SW 1271 (cell line): Measurements from ENCODE around the gene TFF2.

Experiments
- DNase-seq, 2 experiments: peaks; one replicate each; lab custom pipeline; 2025; lab: John Stamatoyannopoulos, UW

Gene TFF2

GRCh38 chr21:42350927-42351426 lies at the start of gene TFF2:
Gene TFF2, minus strand, starts transcription at chr21:42350994. Its CDS starts 37 bp downstream, at chr21:42350957.
- no peak for DNase-seq

GRCh38 chr21:42400525-42400924 lies 49.7 kb upstream of the TFF2 start:
- DNase-seq: no peak

- DNase-seq: no peak
These were observed 47.7 kb upstream of the TFF2 start for GRCh38 chr21:42398436-42399028.

GRCh38 chr21:42397746-42398394 lies 47.1 kb upstream of the TFF2 start:
- no peak for DNase-seq

GRCh38 chr21:42396799-42397745 lies 46.3 kb upstream of the TFF2 start:
- DNase-seq: no peak

- no peak for DNase-seq
These were observed 45.3 kb upstream of the TFF2 start, which contains the start of gene TMPRSS3 for GRCh38 chr21:42395905-42396651. Gene TMPRSS3, minus strand, starts transcription at chr21:42396052. Its CDS starts 635 bp downstream, at chr21:42395417.

- DNase-seq: no peak
These were observed 44.5 kb upstream of the TFF2 start for GRCh38 chr21:42395302-42395701.

GRCh38 chr21:42393443-42393950 lies 42.7 kb upstream of the TFF2 start:
- no peak for DNase-seq

GRCh38 chr21:42392731-42393442 lies 42.1 kb upstream of the TFF2 start:
- DNase-seq: no peak

GRCh38 chr21:42391297-42391696 lies 40.5 kb upstream of the TFF2 start:
- DNase-seq: no peak

- DNase-seq: no peak
These were observed 39.9 kb upstream of the TFF2 start for GRCh38 chr21:42390696-42391095.

GRCh38 chr21:42390193-42390592 lies 39.4 kb upstream of the TFF2 start:
- no peak for DNase-seq

GRCh38 chr21:42389449-42389835 lies 38.6 kb upstream of the TFF2 start:
- DNase-seq: no peak

- no peak for DNase-seq
These were observed 38.1 kb upstream of the TFF2 start for GRCh38 chr21:42388740-42389448.

- DNase-seq: no peak
These were observed 37.1 kb upstream of the TFF2 start for GRCh38 chr21:42387843-42388340.

GRCh38 chr21:42387164-42387563 lies 36.4 kb upstream of the TFF2 start:
- no peak for DNase-seq

- DNase-seq: no peak
These were observed 35.3 kb upstream of the TFF2 start for GRCh38 chr21:42386034-42386591.

GRCh38 chr21:42385619-42386018 lies 34.8 kb upstream of the TFF2 start:
- no peak for DNase-seq

GRCh38 chr21:42384989-42385388 lies 34.2 kb upstream of the TFF2 start:
- no peak for DNase-seq
